Amygdala (tissue), 56 donors: ENCODE measurements around the gene STK11IP.

Source experiments
- DNase-seq, 56 donors: peaks; one replicate each; lab custom pipeline; 2025; lab: John Stamatoyannopoulos, UW

The STK11IP gene

DNA sequence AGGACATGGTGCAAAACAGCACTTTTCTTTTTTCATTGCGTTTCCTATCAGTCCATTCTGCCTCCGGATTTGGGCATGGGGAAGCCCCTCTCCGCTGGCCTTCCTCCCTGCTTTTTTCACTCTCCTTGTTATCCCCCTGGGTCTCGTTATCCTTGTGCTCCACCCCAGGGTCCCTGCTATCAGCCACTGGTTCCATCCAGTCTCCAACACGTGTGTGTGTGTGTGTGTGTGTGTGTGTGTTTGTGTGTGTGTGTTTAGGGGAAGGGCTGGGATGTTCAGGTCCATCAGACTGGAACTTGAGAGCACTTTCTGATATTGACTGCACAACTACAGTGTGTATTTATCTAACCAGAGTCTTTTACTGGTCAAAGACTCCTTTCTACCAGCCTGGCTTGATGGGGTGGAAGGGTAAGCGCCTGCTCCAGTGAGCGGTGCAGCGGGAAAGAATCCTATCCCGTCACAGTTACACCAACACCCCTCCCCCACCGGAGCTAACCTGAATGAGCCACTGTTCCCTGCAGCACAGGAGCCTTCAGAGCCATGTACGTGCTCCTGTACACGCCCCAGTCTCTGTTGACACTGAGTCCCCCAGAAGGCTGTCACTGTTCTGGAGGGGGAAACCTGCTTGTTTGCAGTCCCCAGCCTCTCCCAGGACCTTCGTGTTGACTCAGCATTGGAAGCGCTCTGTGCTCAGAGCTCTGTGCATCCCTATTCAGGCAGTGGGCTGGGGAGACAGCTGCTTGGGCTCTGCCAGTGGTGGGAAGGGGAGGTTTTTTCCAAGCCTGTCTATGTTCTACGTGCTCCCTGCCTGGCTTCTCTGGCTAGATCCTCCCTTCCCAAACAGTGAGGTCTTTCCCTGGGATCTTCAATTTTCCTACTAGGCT lies 20.9 kb upstream of the STK11IP start:
- peak in 24 of 56 donors; percentile 5 to 55 (median 14) for DNase-seq

- DNase-seq: no peak
These were observed 18.6 kb upstream of the STK11IP start for GRCh38 chr2:219578811-219579613.

DNA sequence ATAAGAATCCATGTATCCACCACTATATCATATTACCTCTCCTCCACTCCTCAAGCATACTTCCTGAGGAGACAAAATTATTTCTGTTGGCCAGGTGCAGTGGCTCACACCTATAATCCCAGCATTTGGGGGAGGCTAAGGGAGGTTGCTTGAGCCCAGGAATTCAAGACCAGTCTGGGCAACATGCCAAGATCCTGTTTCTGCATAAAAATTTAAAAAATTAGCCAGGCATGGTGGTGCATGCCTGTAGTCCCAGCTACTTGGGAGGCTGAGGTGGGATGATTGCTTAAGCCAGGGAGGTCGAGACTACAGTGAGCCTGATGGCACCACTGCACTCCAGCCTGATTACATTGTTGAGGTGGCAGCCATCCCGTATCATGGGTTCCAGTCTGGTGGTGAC lies 16.3 kb upstream of the STK11IP start:
- no peak for DNase-seq

DNA sequence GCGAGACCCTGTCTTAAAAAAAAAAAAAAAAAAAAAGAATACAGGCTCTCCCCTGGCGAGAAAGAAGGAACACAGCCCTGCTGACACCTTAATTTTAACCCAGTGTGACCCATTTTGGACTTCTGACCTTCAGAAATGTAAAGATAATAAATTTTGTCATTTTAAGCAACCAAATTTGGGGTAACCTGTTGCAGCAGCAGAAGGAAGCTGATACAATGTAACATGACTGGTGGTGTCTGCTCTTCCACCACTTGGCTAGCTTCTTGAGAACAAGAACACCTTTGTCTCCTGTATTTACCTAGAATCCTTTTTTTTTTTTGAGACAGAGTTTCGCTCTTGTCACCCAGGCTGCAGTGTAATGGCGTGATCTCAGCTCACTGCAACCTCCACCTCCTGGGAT lies 6.6 kb upstream of the STK11IP start:
- DNase-seq: no peak

DNA sequence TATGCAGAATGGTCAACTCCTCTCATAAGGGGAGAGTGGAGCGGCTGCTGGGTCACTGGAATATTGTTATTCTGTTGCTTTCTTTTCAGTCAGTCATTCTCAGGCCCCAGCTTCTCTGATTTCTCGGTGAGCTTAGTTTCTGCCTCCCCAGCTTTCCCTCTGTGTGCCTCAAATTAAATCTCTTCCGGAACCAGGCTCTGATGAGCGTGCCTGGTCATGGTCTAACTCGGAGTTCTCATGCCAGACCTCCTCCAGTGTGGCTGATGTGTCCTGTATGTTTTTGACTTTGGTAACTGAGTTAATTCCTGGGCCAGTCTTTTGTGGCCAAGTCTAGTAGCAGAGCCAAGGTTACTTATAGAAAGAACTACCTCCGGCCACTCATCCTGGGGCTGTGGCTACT lies 4.9 kb upstream of the STK11IP start:
- no peak for DNase-seq

- no peak for DNase-seq
These were observed 4.5 kb upstream of the STK11IP start for GRCh38 chr2:219593154-219593553.

GRCh38 chr2:219595256-219595655 lies 2.4 kb upstream of the STK11IP start:
- DNase-seq: no peak

GRCh38 chr2:219596954-219597551 lies 604 bp upstream of the STK11IP start:
- peak in 3 of 56 donors; percentile 19 to 43 (median 29) for DNase-seq

DNA sequence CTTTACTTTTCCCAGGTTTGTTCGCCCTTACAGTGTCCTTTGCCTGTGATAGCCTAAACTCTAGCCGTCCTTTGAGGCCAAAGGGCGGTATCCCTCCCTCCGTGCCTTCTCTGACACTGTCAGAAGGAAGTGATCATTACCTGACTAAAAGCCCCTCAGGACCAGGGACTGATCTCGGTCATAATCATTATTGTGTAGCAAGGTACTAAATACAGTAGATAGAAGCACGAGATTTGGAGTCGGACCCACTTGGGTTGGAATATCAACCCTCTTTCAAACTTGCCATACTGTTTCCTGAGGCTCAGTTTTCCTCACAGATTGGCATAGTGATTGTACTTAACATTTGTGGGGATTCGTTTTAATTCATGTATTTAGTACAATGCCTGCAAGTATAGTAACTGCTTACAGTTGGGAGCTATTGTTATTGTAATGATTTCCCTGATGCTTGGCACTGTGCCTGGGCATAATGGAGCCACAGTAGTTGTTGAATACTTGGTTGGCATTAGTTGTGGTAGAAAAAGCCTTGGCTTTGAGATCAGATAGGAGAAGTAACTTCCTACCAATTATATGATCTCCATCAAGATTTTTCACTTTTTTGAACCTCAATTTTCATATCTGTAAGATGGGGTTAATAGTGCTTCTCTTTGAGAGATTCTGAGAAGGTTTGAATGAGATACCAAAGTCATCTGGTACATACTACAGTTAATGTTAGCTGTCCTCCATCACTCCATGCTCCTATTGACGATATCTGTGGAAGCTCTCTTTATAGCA lies 836 bp downstream of the STK11IP start:
- DNase-seq: peak in 1 of 56 donors; percentile 7

DNA sequence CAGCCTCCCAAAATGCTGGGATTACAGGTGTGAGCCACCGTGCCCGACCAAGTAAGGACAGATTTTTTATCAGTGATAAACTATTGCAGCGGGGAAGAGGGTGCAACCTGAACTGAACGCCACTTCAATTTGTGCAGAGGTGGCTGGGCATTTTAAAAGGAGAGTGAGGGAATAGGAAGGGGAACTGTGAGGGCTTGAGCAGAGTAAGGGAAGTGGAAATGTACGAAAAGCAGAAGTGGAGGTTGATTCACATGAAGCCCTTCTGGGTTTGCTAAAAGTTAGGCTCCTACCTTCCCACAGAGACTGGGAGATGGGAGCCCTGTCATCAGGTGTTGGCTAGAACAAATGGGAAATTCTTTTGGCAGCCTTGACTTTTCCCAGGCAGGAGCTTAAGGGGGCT lies 6.1 kb downstream of the STK11IP start:
- peak in 1 of 56 donors; percentile 9 for DNase-seq

- no peak for DNase-seq
These were observed 7.9 kb downstream of the STK11IP start for GRCh38 chr2:219605607-219605954.

DNA sequence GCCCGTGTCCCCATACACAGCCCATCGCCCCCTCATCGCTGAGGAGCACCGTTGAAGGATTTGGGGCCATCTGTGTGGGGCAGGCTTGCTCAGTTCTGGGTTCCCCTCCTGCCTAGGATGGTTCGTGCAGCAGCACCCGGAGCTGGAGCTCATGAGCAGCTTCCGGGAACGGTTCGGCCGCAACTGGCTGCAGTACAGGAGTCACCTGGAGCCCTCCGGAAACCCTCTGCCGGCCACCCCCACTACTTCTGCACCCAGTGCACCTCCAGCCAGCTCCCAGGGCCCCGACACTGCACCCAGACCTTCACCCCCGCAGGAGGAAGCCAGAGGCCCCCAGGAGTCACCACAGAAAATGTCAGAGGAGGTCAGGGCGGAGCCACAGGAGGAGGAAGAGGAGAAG lies 10.3 kb downstream of the STK11IP start:
- DNase-seq: no peak

DNA sequence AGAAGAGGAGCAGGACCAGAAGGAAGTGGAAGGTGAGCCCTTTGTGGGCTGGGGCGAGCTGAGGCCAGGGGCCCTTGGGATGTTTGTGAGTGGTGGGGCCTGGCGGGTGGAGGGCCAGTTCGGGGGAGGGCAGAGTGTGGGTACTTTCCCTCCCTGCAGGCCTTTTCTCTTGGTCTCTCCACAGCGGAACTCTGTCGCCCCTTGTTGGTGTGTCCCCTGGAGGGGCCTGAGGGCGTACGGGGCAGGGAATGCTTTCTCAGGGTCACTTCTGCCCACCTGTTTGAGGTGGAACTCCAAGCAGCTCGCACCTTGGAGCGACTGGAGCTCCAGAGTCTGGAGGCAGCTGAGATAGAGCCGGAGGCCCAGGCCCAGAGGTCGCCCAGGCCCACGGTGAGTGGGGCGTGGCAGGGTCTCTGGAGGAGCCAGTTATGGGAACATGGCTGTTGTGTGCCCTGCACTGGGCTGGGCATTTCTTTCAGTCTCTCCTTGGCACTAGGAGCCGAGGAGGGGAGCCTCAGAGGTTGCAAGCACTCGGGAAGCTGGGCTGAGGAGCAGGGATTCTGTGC lies 10.8 kb downstream of the STK11IP start:
- DNase-seq: no peak

DNA sequence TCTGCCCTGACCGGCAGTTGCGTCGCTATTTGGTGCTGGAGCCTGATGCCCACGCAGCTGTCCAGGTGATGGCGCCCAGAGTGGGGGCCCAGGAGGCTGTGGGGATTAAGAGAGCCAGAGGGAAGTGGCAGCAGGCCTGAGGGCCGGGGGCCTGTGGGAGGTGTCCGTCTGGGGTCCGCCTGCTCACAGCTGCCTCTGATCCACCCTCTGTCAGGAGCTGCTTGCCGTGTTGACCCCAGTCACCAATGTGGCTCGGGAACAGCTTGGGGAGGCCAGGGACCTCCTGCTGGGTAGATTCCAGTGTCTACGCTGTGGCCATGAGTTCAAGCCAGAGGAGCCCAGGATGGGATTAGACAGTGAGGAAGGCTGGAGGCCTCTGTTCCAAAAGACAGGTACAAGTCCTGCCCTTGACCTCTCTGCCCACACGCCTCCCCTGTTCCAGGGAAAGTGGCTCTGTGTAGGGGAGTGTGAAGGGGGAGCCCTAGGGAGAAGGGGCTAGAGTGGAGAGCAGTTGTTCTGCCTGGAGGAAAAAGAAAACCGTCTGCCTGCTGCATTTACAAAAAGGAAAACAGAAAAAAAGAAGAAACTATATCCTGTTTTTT lies 11.6 kb downstream of the STK11IP start:
- DNase-seq: no peak

GRCh38 chr2:219611306-219611705 lies 13.6 kb downstream of the STK11IP start:
- DNase-seq: no peak

DNA sequence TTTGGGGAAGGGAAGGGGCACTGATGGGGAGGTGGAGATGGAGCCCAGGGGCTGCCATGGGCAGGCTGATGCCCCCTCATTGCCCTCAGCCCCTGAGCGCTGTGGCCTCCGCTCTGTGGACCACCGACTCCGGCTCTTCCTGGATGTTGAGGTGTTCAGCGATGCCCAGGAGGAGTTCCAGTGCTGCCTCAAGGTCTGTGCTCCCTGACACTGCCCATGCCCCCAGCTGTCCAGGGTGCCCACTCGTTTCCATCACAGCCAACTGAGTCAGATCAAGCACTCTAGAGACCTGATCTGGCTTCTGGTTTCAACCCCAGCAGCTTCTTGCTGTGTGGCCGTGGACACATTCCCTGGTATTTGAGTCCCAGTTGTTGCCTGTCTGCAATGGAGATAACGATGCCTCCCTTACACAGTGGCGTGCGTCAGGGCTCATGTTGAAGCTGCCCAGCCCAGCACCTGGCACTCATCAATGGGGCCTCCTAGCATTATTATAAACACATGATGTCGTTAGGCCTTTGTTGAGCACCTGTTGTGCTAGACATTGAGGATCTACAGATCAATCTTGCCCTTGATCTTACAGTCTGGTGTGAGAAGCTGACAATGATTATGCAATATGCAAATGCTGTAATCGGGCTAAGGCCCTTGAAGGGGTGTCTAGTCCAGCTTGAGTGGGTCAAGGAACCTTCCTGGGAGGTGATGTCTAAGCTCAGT lies 14.4 kb downstream of the STK11IP start:
- DNase-seq: no peak

- DNase-seq: no peak
These were observed 15.1 kb downstream of the STK11IP start for GRCh38 chr2:219612577-219613286.

GRCh38 chr2:219613461-219614070 lies 15.9 kb downstream of the STK11IP start:
- no peak for DNase-seq
